Fibroblast of skin of left quadriceps (primary cell): ENCODE data around the gene CRACDL.
A peak's percentile ranks its signal among the peaks of the same experiment; 100 is the strongest.
"Not testable (repeated sequence)": the region's sequence is repeated elsewhere in the genome, so short reads cannot be mapped to it uniquely, and the experiment has no call there.

Experiments used
- DNase-seq, 2 experiments: peaks; one replicate each; pipeline ENCODE4 v3.0.0-alpha.2; 2013; ENCODE audit warnings: low read depth in 2 of 2

Gene CRACDL

DNA sequence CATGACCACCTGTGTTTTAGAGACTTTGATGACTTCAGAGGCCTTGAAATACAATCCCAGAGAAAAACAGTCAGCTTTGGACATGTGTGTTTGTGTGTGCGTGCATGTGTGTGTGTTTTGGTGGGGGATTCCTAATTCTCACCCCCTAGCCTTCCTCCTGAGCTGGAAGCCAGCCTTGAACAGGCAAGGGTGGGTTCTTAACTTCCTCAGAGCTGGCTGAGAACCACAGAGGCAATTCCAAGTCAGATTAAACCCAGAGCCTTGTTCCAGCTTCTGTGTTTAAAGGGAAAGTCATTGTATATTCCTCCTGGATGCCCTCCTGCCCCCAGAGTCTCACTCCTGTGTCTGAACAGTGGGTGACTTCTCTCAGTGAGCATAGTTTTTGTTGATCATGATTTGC is 159.9 kb downstream of the CRACDL start:
- no peak for DNase-seq

DNA sequence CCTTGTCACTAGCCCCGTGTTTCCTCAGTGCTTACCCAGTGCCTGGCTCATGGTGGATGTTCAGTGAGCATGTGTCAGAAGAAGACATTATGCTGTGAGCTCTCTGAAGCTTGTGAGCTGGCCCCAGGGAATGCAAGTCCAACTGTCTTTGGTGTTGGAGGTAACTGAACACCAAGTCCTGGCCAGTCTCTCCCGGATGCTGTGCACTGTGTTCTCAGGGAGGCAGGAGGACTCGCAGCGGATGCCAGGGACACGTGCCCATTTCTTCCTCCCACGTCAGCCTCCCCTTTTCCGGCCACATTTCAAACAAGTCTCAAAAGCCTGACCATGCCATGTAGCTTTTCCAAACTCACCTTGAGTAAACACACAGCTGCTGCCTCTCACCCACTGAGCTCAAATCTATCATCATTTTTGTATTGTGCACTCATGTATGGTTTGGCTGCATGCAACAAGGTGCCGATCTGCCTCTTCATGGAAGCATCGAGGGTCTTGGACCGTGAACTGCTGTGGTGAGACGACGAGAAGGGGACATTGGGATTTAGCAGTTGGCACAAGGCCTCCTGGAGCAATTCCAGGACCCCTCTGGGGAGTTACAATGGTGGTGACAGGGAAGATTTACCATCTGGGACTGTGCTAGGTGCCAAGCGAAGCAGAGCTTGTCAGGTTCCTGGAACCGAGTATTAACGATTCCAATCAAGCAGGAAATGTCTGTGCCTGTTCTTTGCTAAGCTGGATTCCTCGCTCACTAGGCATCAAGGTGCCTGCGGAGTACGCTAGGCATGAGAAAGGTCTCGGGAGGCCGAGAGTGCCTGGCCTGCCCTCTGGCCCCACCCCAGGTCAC is 160.7 kb downstream of the CRACDL start:
- no peak for DNase-seq

DNA sequence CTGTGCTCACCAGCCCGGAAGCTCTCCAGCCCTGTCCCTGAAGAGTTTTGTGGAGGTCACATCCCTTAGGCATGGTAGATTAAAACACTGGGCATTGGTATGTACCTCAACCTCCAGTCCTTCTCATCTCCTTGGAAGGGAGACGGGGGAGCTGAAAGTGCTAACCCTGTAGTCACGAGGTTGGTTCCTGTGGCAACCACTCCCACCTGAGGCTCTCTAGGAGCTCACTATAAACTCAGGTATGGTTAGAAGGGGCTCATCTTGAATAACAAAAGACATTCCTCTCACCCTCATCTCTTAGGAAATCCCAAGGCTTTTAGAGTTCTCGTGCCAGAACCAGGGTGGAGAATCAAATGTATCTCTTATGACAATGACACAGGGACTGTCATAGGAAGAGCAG is 162.1 kb downstream of the CRACDL start:
- no peak for DNase-seq

DNA sequence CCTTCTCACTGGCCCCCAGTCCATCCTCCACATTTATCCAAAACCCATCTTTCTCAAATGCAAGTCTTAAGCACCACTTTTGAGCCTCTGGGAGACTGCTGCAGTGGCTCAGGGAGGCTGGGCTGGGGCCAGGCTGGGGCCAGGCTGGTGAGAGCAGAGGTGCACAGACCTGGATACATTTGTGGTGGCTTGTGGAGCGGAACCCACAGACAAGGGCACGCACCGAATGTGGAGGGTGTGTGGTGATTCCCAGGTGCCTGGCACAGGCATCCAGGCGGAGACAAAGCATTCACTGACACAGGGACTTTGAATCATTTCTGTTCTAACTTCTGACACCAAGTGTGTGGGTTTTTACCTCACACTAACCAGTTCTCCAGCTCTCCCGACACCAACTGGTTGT is 162.9 kb downstream of the CRACDL start:
- DNase-seq, result no peak

DNA sequence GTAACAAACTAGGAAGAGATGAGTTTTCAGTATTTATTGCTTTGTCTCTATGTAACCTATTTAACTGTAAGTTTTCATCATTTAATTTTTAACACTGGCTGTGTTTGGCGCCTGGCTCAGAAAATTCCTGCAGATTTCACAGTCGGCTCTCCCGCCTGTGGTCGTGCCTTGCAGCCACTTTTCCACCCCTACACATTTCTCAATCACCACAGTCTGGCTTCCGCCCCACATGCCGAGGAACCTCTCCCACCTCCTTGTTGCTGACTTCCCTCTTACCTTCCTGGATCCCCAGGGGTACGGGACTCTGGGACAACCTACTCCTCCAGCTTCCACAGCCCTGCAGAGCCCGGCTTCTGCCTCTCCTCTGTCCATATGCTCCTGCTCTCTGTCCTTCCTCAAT is 163.5 kb downstream of the CRACDL start:
- DNase-seq, result no peak

DNA sequence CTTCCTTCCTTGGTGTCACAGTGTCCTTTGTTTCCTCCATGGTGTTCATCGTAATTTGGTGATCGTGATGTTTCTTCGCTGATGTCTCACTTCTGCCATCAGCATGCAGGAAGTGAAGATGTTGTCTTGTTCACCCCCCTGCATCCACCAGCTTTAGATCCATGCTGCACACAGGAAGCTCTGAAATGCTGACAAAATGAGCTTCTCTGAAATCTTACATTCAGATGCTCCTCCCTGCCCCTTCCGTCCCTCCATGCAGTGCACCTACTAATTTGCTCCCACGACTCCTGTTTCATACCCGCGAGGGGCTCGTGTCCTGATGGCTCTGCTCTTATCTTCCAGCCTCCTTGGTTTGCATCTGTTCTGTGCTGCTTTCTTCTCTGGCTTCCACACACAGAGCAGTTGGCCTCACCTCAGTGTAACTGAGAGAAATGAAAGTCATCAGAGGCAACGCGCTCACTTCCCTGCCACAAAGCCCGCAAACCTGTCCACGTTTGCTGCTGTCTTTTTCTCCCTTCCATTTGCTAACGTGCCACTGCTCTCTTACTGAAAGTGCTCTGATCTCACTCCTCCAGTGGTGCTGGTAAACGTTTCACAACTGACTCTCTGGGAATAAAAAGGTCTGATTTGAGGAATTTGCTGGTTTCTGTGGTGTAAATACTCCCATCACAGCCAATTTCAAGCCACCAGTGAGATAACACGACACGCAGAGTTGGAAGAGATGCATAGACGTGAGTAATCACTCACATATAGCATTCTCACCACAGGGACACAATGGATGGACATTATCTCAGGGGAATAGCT is 164.1 kb downstream of the CRACDL start:
- no peak for DNase-seq

DNA sequence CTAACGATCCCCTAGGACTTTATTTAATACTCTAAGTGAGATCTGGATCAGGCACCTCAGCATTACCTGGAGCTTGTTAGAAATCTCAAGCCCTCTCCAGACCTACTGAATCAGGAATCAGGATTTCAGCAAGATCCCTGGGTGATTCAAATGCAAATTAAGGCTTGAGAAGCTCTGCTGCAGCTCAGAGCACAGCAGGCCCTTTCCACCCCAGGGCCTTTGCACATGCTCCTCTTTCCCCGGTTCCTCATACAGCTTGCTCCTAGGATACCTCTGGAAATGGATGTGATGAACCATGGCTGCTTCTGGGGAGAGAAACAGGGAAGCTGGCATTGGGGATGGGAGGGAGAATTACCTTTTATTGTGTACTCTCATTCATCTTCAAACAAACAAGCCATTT is 164.8 kb downstream of the CRACDL start:
- no peak for DNase-seq

DNA sequence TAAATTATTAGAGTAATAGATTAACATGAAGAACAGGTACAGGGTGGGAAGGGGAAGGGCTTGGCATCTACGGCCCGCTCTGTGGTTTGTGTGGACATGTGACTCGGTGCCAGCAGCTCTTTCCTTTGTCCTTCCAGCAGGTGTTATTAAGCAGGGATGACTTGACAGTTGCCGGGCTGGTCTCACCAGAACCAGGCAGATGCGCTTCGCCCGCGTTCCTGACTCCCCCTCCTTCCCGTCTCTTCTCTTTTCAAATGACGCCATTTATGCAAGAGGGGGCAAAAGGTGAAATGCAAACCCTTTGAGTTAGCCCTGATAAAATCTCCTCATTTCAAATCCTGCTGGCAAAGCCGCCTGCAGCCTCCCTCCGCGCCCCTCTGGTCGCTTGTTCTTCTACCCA is 166.2 kb downstream of the CRACDL start:
- DNase-seq, result no peak

DNA sequence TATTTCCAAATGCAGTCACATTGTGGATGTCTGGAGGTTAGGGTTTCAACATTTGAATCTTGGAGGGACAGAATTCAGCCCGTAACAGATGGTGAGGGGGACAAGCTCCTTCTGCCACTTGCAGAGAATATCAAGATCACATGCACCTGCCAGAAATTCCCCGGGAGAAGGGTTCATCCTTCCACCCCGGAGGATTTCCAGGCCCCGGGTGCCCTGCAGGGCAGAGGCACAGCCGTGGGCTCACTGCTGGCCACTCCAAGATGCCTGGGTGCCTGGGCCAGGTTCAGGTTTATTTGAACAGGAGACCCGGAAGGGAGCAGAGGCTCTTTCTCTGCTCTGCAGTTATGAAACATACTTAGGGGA is 166.9 kb downstream of the CRACDL start:
- DNase-seq, result no peak

DNA sequence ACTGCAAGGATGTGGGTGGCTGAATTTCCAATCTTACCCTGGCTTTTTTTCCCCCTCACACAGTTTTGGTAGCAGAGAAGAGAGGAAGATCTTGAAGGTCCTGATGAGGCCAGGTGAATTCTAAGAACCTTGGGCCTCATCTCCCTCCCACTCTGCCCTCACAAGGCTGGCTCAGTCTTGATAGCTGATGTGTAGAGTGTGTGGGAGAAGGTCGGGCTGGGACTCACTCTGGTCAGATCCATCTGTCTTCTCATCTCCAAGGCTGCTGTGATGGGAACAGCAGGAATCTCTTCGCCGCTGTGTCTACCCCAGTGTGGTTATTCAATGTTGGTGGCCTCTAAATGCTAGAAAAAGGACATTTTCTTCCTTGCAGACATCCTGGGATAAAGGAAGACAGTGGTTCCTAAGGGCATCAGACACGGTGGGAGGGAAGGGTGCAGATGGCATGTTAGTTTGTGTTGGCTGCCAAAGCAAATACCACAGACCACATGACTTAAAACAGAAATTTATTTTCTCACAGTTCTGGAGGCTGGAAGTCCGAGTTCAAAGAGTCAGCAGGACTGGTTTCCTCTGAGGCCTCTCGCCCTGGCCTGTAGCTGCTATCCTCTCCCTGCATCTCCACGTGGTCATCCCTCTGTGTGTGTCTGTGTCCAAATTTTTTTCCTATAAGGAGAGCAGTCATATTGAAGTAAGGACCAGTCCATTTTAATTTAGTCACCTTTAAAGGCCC is 167.5 kb downstream of the CRACDL start:
- no peak for DNase-seq

DNA sequence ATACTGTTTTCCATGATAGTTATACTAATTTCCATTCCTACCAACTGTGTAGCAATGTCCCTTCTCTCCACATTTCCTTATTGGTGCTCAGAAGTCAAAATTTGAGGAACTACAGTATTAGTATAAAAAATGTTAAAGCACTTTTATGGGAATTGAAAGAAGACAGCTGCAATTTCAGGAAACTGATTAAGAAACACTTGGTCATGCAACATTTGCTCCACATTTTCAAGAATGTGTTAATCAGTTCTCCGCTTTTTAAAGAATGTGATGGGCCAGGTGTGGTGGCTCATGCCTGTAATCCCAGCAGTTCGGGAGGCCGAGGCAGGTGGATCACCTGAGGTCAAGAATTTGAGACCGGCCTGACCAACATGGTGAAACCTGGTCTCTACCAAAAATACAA is 171.5 kb downstream of the CRACDL start:
- DNase-seq, result no peak

DNA sequence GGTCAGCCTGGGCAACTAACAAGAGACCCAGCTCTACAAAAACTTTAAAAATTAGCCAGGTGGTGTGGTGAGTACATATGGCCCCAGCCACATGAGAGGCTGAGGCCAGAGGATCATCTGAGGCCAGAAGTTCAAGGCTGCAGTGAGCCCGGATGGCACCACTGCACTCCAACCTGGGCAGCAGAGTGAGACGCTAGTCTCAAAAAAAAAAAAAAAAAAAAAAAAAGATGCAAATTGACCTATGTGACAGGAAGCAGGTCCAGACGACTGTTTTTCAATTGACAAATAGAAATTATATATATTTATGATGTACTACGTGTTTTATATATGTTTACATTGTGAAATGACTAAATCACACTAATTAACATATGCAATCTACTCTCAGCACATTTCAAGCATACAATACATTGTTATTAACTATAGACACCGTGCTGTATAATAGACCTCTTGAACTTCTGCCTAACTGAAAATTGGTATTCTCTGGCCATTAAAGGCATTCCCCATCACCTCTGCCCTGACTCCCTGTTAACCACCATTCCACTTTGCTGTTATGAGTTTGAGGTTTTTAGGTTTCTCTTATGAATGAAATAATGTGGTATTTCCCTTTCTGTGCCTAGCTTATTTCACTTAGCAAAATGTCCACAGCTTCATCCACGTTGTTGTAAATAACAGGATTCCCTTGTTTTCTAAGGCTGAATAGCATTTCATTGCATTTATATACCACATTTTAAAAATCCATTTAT is 172.6 kb downstream of the CRACDL start:
- no peak for DNase-seq

DNA sequence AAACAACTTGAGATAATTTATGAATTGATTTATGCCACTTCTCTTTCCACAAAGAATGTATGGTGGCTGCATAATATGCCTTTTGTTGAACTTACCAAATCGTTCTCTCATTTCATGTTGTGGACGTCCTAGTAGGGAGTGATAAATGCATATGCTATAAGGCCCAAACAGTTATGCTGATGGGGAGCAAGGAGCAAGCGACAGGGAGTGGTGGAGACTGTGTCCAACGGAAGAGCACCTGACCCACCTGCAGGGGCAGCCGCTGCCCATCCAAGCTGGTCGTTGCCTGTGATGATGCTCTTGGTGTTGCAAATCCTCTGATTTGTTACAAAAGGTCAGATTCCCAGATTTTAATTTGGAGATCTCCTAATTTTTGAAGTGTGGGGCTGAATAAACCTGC is 174.1 kb downstream of the CRACDL start:
- no peak for DNase-seq

DNA sequence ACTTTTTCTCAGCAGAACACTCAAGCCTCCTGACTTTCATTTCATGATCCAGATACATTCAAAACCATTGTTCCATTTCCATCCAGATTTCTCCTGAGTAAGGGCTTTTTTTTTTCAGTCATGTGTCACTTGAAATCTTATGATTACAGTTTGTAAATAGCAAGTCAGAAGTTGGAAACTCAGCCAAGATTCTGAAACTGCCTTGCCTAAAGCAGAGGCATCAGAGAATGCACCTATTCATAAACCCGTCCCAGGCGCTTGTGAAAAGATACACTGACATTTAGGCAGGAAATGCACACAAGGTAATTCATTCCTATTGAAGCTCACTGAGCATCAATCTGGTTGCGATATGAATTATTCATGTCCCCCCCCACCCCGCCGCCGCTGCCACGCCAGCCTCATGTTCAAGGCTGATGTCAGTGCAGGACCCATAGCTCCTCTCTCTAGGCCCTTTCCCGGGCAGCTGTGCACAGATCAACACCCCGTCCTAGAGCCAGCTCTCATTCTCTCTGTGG is 174.7 kb downstream of the CRACDL start:
- no peak for DNase-seq

DNA sequence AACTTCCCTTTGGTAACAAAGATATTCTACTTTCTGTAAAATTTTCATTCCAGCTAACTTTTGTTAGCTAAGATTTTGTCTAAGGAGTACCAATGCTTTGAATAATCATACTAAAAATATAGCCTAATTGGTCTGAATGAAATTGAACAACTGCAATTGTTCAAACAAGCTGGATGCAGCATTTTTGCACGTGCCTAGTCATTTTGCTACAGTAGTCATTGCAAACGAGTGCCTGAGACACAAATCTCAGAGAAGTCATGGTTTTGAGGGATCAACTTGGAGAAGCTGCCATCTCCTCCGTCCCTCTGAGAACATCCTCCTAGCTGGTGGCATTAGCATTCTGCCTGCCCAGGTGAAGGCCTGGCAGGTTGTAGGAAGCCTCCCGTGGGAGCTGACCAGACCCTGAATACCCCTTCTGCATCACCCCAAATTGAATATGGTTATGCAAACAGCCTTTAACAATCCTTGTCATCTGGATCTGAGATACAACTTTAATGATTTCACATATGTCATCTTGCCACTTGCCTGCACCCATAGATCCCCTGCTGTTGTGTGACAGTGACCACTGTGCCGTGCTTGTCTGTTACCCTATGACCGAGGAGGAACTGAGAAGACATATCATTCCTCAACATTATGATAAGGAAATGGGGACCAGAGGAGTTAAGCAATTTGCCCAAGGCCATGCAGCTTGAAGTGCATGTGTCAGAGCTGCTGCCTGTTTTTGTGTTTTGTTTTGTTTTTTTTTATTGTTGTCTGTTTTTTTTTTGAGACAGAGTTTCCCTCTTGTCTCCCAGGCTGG is 176.0 kb downstream of the CRACDL start:
- DNase-seq, result no peak

DNA sequence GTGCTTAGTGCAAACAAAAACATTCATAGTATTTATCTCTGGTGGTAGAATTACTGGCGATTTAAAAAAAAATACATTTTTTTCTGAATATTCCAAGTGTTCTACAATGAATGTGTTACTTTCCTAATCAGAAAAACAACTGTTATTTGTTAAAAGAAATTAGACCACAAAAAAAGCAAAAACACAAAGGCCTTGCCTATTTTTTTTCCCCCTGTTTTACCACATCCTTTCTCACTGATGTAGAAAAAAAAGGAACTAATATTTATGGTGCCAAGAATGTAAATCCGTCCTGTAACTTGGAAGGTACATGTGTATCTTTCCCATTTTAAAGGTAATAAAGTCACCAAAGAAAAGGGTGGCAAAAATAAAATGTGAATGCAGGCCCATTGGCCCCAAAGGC is 176.7 kb downstream of the CRACDL start:
- DNase-seq, result no peak

DNA sequence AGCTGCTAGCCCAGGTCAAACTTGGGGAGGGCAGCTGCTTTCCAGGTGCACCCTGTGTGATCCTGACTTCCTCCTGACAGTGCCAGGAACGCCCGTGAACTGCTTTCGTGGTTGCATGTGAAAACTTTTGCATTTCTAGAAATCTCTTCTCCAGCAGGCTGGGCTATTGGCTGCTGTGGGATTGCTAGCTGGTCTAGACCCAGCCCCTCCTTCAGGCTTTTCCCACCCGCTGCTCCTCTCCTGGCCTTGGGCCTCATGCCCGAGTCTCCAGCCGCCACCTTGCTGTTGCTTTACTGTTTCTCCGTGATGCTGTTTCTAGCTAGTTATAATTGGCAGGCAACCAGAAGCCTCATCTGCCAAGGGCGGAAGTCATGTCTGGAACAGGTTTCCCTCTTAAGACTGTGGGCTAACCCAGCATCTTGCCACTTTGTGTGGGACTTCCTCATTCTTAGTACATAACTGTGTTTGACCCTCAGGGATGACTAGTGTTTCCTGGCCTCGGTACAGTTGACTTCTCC is 178.1 kb downstream of the CRACDL start:
- peak; percentile 49 to 57 for DNase-seq

DNA sequence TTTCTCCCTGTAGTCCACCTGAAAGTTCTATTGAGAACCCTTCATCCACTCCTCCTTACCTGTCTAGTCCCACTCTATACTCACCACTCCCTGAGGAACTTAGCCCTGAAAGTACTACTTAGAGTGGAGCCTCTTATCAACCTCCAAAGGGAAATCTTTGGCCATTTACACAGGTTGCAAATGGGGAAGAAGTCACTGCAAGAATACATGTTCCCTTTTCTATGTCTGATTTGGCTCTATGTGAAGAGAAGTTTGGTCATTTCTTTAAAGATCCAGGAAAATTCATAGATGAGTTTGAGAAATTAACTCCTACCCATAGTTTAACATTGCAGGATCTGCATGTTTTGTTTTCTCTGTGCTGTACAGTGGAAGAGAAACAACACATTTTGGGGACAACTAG is 182.2 kb downstream of the CRACDL start:
- no peak for DNase-seq

DNA sequence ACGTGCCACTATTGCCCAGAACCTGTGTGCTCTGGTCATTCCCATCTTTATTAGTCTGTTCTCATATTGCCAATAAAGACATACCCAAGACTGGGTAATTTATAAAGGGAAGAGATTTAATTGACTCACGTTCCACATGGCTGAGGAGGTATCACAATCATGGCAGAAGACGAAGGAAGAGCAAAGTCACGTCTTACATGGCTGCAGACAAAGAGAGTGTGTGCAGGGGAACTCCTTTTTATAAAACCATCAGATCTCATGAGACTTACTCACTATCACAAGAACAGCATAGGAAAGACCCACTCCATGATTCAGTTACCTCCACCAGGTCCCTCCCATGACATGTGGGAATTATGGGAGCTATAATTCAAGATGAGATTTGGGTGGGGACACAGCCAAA is 183.3 kb downstream of the CRACDL start:
- DNase-seq, result not testable (repeated sequence)

DNA sequence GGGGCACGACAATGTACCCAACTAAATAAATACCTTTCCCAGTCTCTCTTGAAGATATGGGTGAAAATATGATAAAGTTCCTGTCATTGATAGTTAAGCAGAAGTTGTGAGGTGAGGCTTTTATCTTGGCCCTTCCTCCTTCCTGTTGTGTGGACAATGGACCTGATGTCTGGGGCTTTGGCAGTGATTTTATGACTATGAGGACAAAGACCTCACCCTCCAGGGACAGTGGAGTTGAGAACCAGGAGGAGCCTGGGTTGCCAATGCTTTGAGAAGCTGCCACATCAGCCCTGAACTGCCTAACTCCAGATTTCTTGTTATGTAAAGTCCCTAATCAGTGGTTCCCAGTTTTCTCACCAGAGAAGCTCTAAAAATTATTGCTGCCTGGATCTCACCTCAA is 184.3 kb downstream of the CRACDL start:
- no peak for DNase-seq
